Progenitor cell of endocrine pancreas (in vitro differentiated cells): Measurements from ENCODE around the gene ZNF750. TPM values are rescaled to one million over a fixed set of nuclear protein-coding genes. Genes with fewer than 3 reads are reported as not detected.

Source experiments
- DNase-seq: peaks from one replicate; pipeline ENCODE4 v3.0.0; 2021; ENCODE audit warnings: low spot score; ENCODE audit not compliant: unreplicated experiment
- H3K27ac Mint-ChIP-seq: 2 replicates; pipeline ENCODE4 v1.8.0; 2021; ENCODE audit warnings: mild to moderate bottlenecking, moderate library complexity, mixed read lengths
- H3K27me3 Mint-ChIP-seq: 2 replicates; pipeline ENCODE4 v1.8.0; 2021; ENCODE audit warnings: mixed read lengths
- H3K36me3 Mint-ChIP-seq: 2 replicates; pipeline ENCODE4 v1.8.0; 2022; ENCODE audit warnings: mixed read lengths; ENCODE audit not compliant: insufficient read depth
- H3K4me1 Mint-ChIP-seq: 2 replicates; pipeline ENCODE4 v1.8.0; 2021; ENCODE audit warnings: low read depth, mixed read lengths
- H3K4me3 Mint-ChIP-seq: 2 replicates; pipeline ENCODE4 v1.8.0; 2021; ENCODE audit warnings: low read depth, mild to moderate bottlenecking, moderate library complexity, mixed read lengths
- H3K9me3 Mint-ChIP-seq: 2 replicates; pipeline ENCODE4 v1.8.0; 2021; ENCODE audit warnings: low read depth, mixed read lengths
- total RNA-seq: library from RNA; stranded (reverse); gene quantifications from 2 replicates; pipeline ENCODE4 v1.2.1, GENCODE V29; 2021
- TF ChIP-seq, protein P1 (sequence below): fragments of 200-600 bp; sonication (generic); IDR thresholded peaks from one replicate; pipeline ENCODE4 v1.5.0; 2021; ENCODE audit warnings: antibody characterized with exemption, mild to moderate bottlenecking; ENCODE audit not compliant: unreplicated experiment

ZNF750 gene
- total RNA-seq, 1 donor from 2014 or later = 0.07 TPM

DNA sequence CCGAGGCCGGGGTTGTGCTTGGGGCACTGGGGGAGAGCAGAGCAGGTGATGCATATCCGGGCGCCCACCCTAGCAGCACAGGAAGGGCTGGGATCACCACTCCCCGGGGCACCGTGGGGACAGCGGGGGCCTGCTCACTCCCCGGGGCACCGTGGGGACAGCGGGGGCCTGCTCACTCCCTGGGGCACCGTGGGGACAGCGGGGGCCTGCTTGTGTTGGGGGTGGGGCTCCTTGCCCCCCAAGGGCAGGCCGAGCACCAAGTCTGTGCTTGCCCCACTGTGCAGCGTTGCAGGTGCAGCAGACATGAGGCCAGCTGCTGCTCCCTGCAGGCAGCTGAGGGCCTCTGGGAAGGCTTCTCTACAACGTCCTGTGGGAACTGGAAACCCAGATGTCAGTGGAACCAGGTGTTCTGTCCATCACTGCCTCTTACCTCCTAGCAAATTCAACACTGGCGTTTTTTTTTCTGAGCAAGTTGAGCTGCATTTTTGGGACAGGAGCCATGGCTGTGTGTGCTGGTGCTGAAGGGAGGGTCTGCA is 25.0 kb upstream of the ZNF750 start:
- H3K27ac Mint-ChIP-seq = no peak overlapping the region
- TF ChIP-seq, protein P1, sequence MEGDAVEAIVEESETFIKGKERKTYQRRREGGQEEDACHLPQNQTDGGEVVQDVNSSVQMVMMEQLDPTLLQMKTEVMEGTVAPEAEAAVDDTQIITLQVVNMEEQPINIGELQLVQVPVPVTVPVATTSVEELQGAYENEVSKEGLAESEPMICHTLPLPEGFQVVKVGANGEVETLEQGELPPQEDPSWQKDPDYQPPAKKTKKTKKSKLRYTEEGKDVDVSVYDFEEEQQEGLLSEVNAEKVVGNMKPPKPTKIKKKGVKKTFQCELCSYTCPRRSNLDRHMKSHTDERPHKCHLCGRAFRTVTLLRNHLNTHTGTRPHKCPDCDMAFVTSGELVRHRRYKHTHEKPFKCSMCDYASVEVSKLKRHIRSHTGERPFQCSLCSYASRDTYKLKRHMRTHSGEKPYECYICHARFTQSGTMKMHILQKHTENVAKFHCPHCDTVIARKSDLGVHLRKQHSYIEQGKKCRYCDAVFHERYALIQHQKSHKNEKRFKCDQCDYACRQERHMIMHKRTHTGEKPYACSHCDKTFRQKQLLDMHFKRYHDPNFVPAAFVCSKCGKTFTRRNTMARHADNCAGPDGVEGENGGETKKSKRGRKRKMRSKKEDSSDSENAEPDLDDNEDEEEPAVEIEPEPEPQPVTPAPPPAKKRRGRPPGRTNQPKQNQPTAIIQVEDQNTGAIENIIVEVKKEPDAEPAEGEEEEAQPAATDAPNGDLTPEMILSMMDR = no peak
- H3K4me1 Mint-ChIP-seq = peaks cover 11% of the 10 kb centered on the region
- H3K27me3 Mint-ChIP-seq = no peaks in the 10 kb centered on the region
- no peak for DNase-seq
- no peaks in the 10 kb centered on the region for H3K36me3 Mint-ChIP-seq
- no peaks in the 10 kb centered on the region for H3K9me3 Mint-ChIP-seq
- H3K4me3 Mint-ChIP-seq = no peak overlapping the region

DNA sequence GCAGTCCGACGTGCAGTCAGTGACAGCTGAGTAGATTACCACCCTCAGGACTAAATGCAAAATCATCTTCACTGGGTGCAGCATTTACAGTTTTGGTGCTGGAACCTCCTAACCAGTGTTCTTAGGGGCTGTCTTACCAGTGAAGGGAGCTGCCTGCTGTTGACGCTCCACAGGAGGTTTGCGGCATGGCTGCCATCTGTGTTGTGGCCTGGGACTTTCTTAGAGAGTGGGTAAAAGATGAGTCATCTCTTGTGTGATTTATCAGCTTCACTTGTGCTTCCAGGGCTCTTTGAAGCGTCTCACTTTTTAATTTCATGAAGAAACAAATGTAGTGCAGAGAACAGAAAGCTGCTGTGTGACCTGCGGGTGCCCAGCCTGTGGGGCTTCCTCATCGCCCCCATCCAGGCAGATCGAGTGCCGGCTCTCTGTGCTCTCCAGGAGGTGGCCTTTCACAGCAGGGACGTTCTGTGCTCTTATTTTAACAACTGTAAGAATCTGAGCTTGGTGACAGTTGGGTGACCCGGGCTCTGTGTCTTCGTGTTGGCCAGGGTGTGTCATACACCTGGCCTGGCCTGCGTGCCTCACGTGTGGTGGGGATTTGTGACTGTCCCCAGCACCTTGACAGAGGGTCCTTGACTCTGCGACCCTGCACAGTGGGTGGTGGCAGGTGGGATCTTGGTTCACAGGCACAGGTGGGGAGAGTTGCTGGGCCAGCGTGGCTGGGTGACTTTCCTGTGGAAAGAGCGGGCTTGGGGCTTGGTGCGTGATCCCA is 24.3 kb upstream of the ZNF750 start:
- TF ChIP-seq, protein P1 = no peak
- H3K27me3 Mint-ChIP-seq = no peaks in the 10 kb centered on the region
- H3K36me3 Mint-ChIP-seq = no peaks in the 10 kb centered on the region
- peaks cover 13% of the 10 kb centered on the region for H3K4me1 Mint-ChIP-seq
- no peak overlapping the region for H3K4me3 Mint-ChIP-seq
- no peak for DNase-seq
- no peaks in the 10 kb centered on the region for H3K9me3 Mint-ChIP-seq
- H3K27ac Mint-ChIP-seq = no peak overlapping the region

DNA sequence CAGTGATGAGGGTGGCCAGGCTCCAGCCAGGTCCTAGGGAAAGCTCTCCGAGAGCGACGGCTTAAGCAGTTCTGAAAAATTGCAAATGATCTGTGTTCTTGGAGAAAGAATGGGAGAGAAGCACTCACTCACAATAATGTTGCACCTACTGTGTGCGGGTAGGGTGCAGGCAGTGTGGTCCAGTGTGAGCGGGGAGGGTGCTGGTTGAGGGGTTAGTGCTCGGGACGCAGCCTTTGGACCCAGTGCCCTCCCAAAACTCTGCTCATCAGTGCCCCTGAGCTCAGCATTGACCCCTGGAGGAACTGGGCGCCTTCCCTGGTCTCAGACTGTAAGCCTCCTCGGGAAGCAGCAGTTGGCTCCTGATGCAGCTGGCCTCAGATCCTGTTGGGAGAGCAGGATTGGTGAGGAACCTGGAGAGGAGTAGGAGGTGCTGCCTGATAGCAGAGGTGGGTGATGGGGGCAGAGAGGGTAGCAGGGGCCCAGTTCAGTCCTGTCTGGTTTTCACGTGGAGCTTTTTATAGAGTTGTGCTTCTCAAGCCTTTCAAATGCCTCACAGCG is 23.6 kb upstream of the ZNF750 start:
- no peak overlapping the region for H3K27ac Mint-ChIP-seq
- H3K4me3 Mint-ChIP-seq = no peak overlapping the region
- H3K4me1 Mint-ChIP-seq = peaks cover 15% of the 10 kb centered on the region
- no peaks in the 10 kb centered on the region for H3K27me3 Mint-ChIP-seq
- TF ChIP-seq, protein P1 = no peak
- no peaks in the 10 kb centered on the region for H3K36me3 Mint-ChIP-seq
- no peaks in the 10 kb centered on the region for H3K9me3 Mint-ChIP-seq
- DNase-seq = no peak

- no peaks in the 10 kb centered on the region for H3K36me3 Mint-ChIP-seq
- peaks cover 18% of the 10 kb centered on the region for H3K4me1 Mint-ChIP-seq
- TF ChIP-seq, protein P1 = no peak
- peak overlapping the region; percentile 8 for H3K27ac Mint-ChIP-seq
- H3K9me3 Mint-ChIP-seq = no peaks in the 10 kb centered on the region
- H3K4me3 Mint-ChIP-seq = no peak overlapping the region
- no peak for DNase-seq
- H3K27me3 Mint-ChIP-seq = no peaks in the 10 kb centered on the region
Measured at GRCh38 chr17:82862737-82863382, 23.0 kb upstream of the ZNF750 start.

GRCh38 chr17:82862191-82862590 is 22.4 kb upstream of the ZNF750 start:
- DNase-seq = no peak
- TF ChIP-seq, protein P1 = no peak

More at GRCh38 chr17:82862191-82862590, 22.4 kb upstream of the ZNF750 start:
- H3K4me1 Mint-ChIP-seq = peaks cover 16% of the 10 kb centered on the region
- H3K9me3 Mint-ChIP-seq = peaks cover 2% of the 10 kb centered on the region
- peak overlapping the region; percentile 52 for H3K27ac Mint-ChIP-seq
- peaks cover 3% of the 10 kb centered on the region for H3K36me3 Mint-ChIP-seq
- no peaks in the 10 kb centered on the region for H3K27me3 Mint-ChIP-seq
- H3K4me3 Mint-ChIP-seq = no peak overlapping the region
